Hematopoietic multipotent progenitor cell (in vitro differentiated cells): Measurements from ENCODE around the gene CLSTN2. TPM values are rescaled to one million over a fixed set of nuclear protein-coding genes. Genes with fewer than 3 reads are reported as not detected.

Experiments used
- DNase-seq, 3 donors: peaks; one replicate each; pipeline ENCODE4 v3.0.0-alpha.2; 2011 to 2015; ENCODE audit warnings: low read depth in 2 of 3, low spot score in 2 of 3
- total RNA-seq: library from RNA; depleted of rRNA; stranded (reverse); fragments of >200 nt; gene quantifications from one replicate; pipeline ENCODE4 v1.2.3, GENCODE V29; 2012

The CLSTN2 gene
- total RNA-seq, 1 donor, result under 0.01 TPM

DNA sequence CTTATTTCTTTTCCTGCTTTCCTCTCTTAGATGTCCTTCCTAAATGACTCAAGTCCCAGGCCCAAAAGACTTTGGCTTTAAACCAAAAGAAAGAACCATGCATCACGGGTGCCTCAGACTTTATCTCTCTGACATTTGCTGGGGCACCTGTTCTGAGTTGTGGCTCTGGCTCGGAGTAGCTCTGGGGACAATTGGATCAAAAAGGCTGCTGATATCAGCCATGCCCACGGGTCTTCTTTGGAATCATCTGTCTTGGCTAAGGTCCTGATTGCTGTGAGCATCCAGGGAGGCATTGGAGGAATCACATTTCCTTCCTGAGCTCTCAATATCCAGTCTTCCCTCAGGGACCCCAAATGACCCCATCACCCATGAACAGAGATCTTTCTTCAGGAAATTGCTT lies 59.9 kb downstream of the CLSTN2 start:
- no peak for DNase-seq

DNA sequence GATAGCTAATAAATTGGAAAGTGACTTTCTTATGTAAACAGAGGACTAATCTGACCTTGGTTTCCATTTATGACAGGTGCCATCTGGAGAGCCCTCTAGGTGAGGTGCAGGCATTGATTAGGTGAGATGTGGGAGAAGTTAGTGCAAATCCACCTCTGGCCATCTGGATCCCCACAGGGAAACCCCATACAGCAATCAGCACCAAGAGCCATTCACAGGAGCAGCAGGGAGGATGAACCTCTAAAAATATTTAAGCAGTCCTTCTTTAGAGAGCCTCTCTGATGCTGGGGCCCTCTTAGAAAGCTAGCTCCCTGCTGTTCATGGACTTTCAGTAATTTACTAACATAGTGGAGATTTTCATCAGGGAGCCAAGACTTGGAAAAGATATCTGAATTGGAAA lies 69.3 kb downstream of the CLSTN2 start:
- no peak for DNase-seq

DNA sequence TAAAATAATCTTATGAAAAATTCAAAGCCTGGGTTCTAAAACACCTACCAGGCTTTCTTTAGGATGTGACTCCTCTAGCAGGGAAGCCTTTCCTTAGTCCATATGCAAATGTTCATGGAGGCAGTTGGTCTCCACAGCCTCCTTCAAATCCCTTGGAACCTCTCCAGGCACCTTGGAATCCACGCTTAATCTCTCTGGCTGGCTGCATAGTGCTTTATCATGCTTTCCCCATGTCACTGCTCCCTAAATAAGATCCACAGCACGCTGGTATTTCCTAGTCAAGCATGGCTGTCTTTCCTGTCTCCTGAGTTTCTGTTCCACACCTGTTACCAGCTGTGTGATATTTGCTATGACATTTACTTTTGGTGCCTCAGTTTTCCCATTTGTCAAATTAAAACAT lies 71.3 kb downstream of the CLSTN2 start:
- DNase-seq, result no peak

DNA sequence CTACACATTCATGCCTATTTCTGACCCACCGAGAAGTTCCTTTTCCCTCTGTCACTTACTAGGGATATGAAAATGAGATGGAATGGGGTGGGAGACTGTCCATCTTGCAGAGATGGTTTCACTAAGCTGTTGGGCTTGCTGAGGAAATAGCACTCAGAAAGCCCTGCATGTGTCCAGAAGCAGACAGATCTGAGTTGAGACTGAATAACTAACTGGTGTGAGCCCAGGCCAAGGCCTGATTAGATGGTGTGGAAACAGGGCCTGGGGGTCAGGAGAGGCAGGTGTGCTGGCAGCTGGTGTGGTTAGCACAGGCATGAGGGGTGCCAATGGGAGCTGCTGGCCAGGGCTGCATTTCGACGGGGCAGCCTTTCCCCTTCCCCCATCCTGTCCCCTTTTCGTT lies 72.1 kb downstream of the CLSTN2 start:
- no peak for DNase-seq

DNA sequence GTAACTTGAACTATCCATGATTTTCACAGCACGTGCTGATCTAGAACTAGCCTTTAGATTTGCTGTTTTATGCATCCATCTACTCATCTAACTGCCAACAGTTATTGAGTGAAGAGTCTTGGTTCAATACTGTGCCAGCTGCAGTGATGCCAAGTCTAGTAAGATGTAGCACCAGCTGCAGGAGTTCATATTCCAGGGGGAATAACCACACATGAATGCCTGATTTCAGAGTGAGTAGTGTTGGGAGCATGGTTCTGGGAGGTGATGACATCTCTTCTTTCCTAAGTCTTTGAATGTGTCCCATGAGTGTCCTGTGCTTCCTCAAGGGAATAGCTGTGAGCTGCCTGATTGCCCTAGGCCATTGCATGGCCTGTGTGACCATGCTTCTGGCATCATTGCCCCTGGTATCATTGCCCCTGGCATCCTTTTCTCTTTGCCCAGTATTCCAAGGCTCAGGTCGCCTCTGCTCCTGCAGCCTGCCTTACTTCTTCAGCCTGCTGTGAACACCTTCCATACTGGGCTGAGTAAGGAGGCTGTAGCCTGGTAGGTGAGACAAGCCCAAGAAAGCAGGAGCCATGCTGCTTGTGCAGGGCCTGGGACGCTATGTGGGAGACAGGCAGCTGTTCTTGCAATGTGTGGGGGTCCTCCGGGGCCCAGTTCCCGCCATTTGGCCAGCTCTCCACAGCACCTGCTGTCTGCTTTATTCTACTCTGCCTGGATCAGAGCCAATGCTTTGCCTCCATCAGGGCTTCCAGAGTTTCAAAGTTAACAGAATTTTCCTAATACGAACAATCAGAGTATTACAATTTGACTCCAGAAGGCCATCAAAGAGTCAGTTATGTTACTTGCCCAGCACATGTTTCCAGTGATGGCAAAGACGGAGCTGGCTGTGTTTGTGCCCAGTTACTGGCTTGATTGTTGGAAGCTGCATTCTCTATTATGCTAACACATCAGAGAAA lies 73.2 kb downstream of the CLSTN2 start:
- DNase-seq, result no peak

DNA sequence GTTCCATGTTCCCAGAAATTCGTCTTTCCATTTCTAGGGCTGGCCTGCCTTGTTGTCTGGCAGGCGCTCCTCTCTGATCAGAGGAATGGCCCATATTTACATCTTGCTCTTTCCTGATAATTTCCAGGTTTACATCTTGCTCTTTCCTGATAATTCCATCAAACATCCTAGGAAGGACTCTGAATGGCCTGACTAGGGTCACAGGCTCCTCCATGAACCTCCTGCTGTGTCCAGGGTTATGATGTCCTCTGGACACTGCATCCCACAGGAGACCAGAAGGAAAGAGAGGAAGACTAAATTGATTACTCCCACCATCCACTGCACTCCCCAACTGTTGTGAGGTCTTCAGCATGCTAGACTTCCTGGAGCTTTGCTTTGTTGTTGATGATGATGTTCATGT lies 75.4 kb downstream of the CLSTN2 start:
- no peak for DNase-seq

DNA sequence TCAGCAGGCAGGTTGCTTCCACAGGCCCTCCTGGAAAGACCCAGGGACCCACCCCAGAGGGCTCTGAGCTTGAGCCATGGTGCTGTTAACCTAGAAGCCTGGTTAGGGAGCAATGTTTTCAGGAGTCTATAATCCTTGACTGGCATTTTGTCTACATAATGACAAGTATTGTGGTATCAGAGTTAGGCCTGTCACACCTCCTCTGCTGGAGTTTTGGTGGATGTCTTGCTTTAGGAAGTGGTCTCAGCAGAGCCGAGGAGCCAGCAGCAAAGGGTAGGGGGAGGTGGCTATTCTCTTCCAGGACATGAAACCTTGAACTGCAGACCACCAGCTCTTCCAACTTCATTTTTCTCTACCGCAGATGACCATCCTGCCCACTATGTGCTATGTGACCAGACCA lies 76.1 kb downstream of the CLSTN2 start:
- no peak for DNase-seq

DNA sequence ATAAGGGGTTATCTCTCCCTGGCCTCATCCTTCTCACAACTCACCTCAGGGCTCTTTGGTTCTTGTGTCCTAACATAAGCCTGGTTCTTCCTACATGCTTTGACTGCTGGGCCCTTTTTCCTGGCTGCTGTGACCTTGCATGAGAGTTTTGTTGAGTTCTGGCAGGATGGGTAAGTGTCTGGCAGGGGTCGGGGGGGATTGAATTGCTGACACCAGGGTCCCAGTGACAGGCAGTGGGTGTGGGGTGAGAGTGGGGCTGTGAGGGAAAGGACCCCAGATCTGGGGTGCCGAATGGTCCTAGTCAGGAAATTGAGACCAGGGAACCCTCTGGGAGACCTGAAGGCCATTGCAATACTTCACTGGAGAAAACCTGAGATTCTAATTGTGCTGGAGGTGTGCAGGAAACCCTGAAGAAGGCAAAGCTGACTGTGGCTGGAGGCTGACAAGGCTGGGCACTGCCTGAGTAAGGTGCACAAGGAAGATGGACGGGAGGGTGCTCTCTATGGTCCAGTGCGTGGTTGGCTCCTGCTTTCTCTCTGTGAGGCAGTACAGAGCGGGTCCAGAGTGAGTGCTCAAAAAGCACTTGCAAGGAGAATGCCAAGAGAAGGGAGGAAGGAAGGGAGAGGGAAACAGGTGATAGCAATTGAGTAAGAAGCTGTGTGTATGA lies 76.8 kb downstream of the CLSTN2 start:
- no peak for DNase-seq

DNA sequence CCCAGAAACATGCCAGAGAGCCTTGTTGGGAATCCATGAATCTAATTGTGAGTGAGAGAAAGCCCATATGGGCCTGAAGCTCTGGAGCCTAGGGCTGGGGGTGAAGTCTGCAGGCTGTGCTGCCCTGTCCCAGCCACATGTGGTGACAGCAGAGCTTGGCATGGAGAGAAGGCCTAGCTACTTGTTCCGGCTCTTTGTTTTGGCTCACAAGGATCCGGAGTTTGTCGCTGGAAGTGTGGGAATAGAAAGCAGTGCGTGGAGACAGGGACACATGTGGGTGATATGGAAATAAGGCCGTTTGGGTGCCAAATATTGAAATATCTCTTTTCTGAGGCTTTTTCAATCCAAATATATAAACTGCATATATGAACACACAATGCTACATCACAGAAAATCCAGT lies 78.2 kb downstream of the CLSTN2 start:
- DNase-seq, result no peak

DNA sequence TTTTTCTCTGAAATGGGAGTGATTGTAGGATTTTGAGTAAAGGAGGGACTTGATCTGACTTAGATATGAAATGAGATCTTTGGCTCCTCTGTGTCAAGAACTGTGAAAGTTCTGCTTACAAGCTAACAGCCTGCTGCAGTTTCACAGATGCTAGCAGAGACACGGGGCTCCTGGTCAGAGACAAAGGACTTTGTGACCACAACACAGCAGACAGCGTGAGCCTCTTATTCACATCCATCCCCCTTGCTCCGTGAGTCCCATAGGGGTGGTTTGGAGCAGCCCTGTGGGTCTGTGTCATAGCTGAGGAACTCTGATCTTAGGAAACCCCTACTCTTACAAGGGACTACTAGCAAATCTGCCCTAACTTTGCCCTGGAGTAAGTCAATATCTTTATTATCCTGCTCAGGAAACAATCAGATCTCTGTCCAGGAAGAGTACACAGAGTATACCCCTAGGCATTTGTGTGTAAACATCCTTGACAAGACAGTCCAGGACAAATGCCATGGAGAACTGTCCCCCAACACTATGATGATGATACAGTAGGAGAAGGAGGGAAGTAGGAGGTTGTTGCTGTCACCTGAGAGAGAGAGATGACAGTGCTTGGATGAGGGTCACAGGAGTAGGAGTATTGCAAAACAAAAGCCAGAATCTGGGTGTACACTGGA lies 80.0 kb downstream of the CLSTN2 start:
- DNase-seq, result no peak

DNA sequence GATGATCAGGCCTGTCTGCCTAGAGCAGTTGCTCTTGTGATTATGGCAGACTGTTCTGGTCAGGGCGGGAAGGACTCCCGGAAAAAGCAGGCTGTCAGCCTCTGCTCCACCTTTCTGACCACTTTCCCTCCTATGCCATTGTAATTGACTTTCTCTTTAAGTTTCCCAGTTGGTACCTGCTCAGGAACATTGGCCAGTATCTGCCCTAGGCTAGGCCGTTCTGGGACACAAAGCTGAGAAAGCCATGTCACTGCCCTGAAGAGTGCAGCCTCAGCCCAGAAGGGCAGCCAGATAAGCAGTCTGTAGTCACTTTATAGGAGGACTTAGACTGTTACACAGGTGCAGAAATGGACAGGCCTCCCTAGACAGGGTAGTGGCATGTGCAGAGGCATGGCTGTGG lies 80.8 kb downstream of the CLSTN2 start:
- no peak for DNase-seq

DNA sequence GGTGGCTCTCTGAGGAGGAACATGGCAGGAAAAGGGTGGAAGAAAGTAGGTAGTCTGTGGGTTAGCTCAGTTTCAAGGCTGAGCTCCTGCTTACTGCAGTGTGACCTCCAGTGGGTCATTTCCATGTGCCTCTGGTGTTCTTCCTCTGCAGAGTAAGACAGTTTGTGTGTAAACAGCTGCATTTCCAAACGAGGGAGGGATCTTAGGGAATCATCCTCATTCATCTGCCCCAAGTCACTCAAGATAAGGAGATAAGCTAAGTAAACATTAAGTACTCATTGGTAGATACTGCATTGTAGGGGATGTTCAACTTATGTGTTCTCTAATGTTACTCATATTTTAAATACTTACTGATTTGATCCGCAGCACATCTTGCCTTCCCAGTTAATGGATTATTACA lies 83.6 kb downstream of the CLSTN2 start:
- no peak for DNase-seq

DNA sequence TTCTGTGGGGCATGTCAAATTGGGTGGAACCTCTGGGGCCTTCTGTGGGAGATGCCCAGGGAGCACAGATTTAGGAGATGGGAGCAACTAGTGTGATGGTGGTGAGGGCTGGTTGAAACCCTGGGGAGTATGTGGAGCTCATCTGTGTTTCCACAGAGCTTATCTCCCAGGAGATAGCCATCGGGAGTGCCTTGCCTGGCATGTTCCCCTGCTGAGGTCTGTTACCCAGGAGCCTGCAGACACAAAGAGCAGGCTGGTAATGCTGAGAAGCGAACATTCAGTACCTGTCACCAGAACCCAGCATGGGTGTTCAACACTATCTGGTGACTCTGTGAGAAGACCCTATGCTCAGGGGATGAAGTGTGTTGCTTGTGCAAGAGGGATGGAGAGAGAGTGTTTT lies 85.0 kb downstream of the CLSTN2 start:
- no peak for DNase-seq

DNA sequence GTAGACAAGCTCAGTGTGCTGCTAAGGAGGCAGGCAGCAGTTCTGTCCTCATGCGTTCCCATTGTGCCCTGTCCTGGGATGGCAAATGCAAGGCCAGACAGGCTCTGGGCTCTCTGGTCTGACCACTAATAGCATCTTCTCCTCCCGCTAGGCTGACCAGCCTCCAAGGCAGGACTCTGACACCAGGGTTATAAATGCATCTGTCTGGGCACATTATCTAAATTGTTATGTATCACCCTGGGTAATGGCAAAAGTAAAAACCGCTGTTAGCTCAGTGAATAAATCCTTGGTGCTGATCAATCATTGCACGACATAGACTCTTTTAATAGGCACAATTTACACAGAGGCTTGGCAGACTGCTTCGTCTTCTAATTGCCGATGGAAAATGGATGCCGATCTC lies 85.6 kb downstream of the CLSTN2 start:
- DNase-seq, result no peak

DNA sequence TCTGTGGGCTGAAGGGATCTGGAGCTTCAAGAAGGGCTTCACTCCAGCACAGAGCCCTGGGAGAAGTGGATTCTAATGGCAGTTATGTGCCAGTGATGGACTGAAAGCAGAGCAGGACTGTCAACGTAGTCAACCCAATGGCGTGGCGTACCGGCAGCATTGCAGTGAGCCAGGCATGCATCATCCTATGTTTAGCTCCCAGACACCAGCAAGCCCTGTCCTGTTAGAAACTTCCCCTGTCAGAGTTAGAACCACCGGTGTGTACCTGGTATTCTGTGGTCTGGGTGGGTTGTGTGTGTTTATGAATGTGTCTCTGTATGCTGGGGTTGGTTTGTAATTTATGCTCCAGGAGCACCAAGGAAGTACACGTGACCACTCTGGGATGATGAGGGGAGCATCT lies 86.3 kb downstream of the CLSTN2 start:
- no peak for DNase-seq

DNA sequence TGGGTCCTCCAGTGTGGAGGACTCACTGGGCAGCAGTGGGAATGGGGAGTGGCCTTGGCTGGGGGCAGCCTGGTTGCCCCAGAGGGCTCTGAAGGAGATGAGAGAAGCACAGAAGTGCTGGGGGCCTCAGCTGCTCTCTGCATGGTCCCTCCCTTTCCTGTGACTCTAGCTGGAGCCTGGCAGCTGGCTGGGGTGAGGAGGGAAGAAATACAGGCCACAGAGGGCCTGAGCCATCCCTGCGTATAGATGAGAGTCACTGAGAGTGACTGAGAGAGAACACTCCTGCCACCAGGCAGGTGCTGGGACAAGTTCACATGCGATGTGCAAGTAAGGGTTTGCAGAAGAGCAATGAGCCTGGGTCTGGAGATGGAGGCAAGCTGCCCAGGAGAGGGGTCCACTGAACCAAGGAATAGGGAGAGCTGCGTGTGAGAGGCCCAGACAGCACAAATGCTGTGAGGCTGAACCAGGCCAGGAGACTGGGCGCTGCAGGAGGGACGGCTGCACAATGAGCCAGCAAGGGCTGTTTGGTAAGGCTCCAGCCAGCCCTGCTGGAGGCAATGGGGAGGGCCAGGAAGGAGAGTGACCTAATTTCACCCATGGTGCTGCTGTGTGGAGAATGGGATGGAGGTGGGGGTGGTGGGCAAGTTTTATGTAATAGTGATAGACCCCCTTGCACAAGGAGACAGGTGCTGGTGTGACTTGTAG lies 87.2 kb downstream of the CLSTN2 start:
- DNase-seq, result no peak

DNA sequence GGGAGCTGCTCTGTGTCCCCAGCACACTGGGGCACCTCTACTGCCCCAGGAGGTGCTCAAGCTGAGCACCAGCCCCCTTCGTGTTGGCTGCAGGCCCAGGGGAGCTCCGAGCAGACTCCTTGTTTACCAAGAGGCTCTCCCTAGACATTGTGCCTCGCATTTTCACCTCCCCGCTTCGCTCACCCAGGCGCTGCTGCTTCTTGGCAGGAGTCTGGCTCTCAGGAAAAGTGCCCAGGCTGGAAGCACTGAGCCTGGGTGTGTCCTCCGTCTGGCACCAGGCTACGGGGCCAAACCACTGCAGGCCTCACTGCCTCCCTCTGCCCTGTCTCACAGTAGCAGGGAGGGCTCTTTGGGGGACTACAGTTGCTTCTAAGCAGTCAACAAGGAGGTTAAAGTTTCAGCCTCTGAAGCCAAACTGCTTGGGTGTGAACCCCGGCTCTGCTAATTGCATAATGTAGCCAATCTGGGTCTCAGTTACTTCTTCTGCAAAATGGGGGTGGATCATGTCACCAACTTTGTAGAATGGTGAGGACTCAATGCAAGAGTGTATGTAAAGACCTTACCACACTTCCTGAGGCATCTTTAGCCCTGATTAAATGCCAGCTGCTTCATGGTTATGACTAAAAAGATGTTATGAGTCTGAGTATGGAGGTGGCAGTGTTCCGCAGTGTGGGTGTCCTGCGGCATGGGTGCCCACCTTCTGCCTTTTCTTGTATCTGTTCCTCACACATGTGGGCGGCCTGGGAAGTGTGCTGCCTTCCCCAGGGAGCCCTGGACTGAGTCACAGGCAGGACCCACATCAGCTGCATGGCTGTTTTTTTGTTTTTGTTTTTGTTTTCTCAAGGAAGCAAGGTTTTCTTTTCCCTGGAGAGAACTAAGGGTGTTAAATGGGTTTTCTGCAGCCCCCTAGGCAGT lies 88.9 kb downstream of the CLSTN2 start:
- DNase-seq, result no peak

DNA sequence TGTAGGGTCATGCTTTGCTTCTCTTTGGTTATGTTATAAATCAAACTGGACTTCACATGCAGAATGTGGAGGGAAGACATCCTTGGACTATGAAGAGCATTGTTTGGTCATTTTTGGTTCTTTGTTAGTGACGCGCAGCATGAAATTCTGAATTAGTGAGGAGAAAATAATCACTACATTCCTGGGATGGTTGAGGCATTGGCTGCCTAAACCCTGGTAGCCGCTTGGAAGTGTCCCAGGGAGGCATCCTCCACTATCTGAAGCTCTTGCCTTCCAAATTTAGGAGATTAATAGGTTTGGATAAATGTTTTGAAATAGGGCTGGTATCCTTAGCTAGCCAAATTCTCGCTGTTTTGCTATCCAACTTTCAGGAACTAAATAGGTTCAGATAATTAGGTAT lies 96.2 kb downstream of the CLSTN2 start:
- DNase-seq, result no peak

DNA sequence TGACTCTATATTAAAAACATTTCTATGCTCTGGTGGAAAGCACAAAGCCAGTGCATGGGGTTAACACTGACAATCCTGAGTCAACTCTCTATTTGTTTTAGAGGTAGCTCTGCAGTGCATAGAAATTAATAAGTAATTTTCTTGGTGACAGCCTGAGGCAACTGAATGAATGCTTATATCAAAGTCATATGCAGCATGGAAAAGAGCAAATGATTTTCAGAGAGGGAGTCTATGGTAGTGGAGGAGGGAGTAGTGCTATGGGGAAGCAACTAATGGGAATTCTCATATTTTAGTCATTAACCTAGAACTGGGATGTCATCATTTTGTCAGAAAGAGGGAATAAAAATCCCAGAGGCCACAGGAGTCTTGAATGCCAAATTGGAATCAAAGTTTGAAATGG lies 99.1 kb downstream of the CLSTN2 start:
- DNase-seq, result no peak

DNA sequence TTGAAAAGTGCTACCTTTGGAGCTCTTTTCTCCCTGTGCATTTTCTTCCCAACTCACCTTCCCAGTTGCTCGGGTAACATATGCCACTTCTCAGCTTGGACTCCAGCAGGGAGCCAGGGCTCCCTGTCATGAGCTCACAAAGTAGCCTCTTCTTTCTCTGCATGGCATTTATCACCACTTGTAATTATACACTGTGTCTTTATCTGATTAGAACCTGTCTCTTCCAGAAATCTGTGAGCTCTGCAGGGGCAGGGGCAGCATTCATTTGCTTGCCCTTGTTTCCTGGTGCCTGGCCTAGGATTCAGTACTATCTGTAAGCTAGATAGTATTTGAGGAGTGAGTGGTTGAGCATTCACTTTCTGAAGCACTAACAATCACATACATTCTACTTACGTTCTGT lies 100.9 kb downstream of the CLSTN2 start:
- DNase-seq, result no peak
